Spinal cord (tissue), 10 donors: ENCODE results near the gene SHISA4. TPM values are rescaled to one million over a fixed set of nuclear protein-coding genes. Genes with fewer than 3 reads are reported as not detected.

Source experiments
- DNase-seq, 6 donors: peaks; one replicate each; pipeline versions ENCODE4 v3.0.0 to v3.0.0-alpha.2; 2013 to 2015; ENCODE audit warnings: low spot score in 6 of 6, low read depth in 4 of 6
- H3K27ac ChIP-seq: one replicate; pipeline ENCODE4 v1.5.1; 2013; ENCODE audit warnings: low read depth, low read length, control low read depth
- H3K27me3 ChIP-seq: one replicate; pipeline ENCODE4 v1.6.1; 2013; ENCODE audit warnings: low read length; ENCODE audit not compliant: control insufficient read depth, insufficient read depth
- H3K36me3 ChIP-seq: one replicate; pipeline ENCODE4 v1.6.1; 2013; ENCODE audit warnings: low read length; ENCODE audit not compliant: control insufficient read depth, insufficient read depth
- H3K4me1 ChIP-seq: one replicate; pipeline ENCODE4 v1.6.1; 2013; ENCODE audit warnings: low read length; ENCODE audit not compliant: control insufficient read depth, insufficient read depth
- H3K4me3 ChIP-seq: one replicate; pipeline ENCODE4 v1.5.1; 2013; ENCODE audit warnings: low read depth, low read length, control low read depth
- H3K9me3 ChIP-seq: one replicate; pipeline ENCODE4 v1.6.1; 2013; ENCODE audit warnings: low read length; ENCODE audit not compliant: control insufficient read depth, insufficient read depth
- WGBS: methylation state at CpG from one replicate; pipeline ENCODE4 v1.1.5; 2013; ENCODE audit warnings: missing lambda C conversion rate; ENCODE audit not compliant: insufficient coverage; 5-methylcytosine and 5-hydroxymethylcytosine counted together
- polyA plus RNA-seq, 2 donors: library from polyadenylated mRNA; unstranded; fragments of 120-200 nt; gene quantifications; one replicate each; pipeline ENCODE4 v1.2.1, GENCODE V29; 2013; ENCODE audit not compliant: insufficient read length in 2 of 2
- total RNA-seq, 2 donors: library from RNA; depleted of rRNA in 1 of 2; stranded (reverse); fragments of 120-200 nt in 1 of 2; fragments of >200 nt in 1 of 2; gene quantifications; one replicate each; pipeline versions ENCODE4 v1.2.3 to v1.2.4, GENCODE V29; 2013 to 2014
- donor health status: healthy.

SHISA4 gene
- total and polyA plus RNA-seq, 4 donors = 53.2 to 198 (median 128) TPM

DNA sequence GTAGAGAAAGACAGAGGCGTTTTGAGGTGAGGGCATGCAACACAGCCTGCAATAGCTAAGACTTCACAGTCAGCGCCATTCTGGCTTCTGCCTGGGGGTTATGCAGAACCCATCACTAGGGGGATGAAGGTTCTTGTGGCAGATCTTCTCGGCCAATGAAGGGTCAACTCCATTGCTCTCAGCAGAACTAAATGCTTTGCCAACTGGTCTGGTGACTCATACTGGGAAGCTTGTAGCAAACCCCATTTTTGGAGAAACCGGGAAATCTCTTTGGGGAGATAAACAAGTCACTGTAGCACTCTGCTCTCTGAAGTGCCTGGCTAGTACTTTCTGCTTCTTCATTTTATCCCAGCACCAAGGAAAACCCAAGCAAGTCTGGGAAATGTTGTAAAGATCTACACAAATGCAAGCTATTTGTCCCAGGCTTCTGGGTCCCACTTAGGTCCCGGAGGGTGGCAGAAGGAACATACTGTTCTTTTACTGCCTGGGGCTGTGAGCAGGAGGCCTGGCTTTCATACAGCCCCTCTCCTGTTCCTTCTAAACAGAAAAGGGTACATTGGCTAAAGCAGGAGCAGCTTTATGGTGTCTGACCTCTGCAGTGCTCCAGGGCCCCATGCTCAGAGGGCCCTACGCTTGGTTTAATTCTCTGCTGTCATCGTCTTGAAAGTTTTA lies 28.8 kb downstream of the SHISA4 start:
- 81% methylated on average over 5 of the region's 7 CpGs for WGBS

DNA sequence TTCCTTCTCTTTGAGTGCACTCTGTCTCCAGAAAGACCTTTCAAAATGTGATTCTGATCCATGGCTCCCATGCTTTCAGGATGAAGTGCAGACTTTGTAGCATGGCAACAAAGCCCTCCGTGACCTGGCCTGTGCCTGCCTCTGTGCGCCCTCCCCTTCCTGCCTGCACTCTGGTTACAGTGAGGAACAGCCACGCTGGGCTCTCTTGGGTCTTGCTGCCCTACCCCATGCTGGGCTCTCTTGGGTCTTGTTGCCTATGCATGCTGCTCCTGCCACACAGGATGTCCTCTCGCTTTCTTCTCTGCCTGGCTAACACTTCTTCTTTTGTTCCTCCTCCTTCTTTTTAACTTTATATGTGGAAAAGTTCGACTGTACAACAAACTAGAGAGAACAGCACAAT lies 29.6 kb downstream of the SHISA4 start:
- Histone ChIP-seq H3K27me3 (no peaks in the 10 kb centered on the region), H3K9me3 (no peaks in the 10 kb centered on the region), H3K4me3 (no peak overlapping the region), H3K27ac (no peak overlapping the region), H3K36me3 (no peaks in the 10 kb centered on the region), H3K4me1 (peaks cover 12% of the 10 kb centered on the region)
- 93% methylated on average over 5 of the region's 5 CpGs for WGBS
- DNase-seq = no peak

More for the DNA sequence above, 28.8 kb downstream of the SHISA4 start:
- Histone ChIP-seq H3K9me3 (no peaks in the 10 kb centered on the region), H3K27me3 (no peaks in the 10 kb centered on the region), H3K36me3 (no peaks in the 10 kb centered on the region), H3K4me3 (no peak overlapping the region), H3K4me1 (peaks cover 12% of the 10 kb centered on the region), H3K27ac (no peak overlapping the region)
- DNase-seq = no peak

DNA sequence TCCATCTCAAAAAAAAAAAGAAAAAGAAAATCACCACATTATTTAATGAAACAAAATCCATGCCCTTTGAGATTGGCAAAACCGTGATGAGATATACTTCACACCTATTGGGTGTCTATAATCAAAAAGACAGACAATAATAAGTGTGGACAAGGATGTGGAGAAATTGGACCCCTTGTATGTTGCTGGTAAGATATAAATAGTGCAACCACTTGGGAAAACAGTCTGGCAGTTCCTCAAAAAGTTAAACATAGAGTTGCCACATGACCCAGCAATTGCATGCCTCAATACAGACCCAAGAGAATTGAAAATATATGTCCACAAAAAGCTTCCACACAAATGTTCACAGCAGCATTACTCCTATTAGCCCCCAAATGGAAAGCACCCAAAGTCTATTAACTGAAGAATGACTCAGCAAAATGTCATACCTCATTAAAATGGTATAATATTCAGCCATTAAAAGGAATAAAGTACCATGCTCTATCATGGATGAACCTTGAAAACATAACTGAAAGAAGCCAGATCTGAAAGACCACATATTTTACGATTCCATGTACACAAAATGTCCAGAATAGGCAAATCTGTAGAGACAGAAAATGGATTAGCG lies 33.4 kb downstream of the SHISA4 start:
- no peak for DNase-seq
- H3K4me1 ChIP-seq = peaks cover 2% of the 10 kb centered on the region
- H3K9me3 ChIP-seq = no peaks in the 10 kb centered on the region
- H3K36me3 ChIP-seq = no peaks in the 10 kb centered on the region
- no peak overlapping the region for H3K4me3 ChIP-seq
- no peaks in the 10 kb centered on the region for H3K27me3 ChIP-seq
- H3K27ac ChIP-seq = no peak overlapping the region
- WGBS = 100% methylated on average over 1 of the region's 3 CpGs

DNA sequence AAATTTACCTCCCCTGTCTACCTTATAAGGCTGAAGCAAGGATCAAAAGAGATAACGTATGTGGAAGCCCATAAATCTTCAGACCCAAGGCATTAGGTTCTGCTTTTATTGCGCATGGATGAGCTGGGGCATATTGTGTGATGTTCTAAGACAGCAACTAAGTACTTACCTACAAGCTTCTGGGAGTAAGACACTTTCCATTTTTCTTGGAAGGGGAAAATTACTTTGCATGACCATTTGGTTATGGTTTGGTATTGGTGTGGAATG lies 36.5 kb downstream of the SHISA4 start:
- DNase-seq = no peak
- H3K4me3 ChIP-seq = no peak overlapping the region
- H3K4me1 ChIP-seq = no peaks in the 10 kb centered on the region
- H3K27ac ChIP-seq = no peak overlapping the region
- H3K27me3 ChIP-seq = no peaks in the 10 kb centered on the region
- WGBS = no CpG with 5 or more reads among the region's 2 CpGs
- H3K9me3 ChIP-seq = no peaks in the 10 kb centered on the region
- H3K36me3 ChIP-seq = no peaks in the 10 kb centered on the region

DNA sequence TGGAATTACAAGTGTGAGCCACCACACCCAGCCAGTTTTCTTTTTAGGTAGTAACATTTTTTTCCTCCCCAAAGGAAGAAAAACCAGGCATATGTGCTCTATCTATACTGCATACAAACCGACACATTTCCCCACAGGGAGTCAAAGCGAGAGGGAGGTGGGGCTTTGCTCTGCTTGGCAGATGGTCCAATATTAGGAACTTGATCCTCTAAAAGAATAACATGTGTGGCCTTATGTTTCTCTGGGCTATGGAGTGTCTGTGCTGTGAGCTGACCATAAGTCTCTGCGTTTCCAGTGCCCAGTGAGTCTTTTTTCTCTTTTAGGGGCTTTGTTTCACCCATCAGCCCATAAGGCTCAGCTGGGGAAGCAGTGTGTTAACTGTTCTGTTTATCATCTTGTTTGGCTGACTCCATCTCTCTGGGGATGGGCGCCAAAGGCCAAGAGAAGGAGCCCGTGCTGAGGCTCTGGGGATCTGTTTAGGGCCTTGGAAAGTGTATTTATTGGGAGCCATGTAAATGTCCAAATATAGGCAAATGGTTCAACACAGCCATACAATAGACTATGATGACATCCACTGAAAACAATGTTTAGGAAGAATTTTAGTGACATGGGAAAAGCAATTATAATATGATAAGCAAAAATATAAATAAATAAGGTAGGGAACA lies 37.4 kb downstream of the SHISA4 start:
- no peak overlapping the region for H3K27ac ChIP-seq
- WGBS = 58% methylated on average over 1 of the region's 5 CpGs

DNA sequence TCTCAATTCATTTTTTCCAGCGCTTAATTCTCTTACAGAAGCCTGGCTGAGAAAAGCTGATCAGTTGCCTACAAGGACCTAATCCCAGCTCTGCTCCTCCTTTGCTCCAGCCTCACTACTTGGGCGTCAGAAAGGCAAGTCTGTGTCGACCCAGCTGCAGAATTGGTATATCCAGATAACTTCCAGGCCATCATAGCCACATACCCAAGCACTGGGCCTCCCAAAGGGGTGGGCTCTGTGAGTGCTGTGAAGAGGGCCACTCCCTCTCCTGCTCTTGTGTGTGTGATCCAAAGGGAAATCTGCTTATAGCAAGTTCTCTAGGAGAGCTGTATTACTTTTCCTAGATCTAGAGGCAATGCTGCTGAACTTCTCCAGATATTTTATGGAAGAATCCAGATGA lies 39.6 kb downstream of the SHISA4 start:
- Histone ChIP-seq H3K4me1 (no peaks in the 10 kb centered on the region), H3K9me3 (no peaks in the 10 kb centered on the region), H3K27me3 (no peaks in the 10 kb centered on the region), H3K27ac (no peak overlapping the region), H3K36me3 (no peaks in the 10 kb centered on the region), H3K4me3 (no peak overlapping the region)
- 100% methylated on average over 2 of the region's 3 CpGs for WGBS
- DNase-seq = no peak

More for the DNA sequence above, 37.4 kb downstream of the SHISA4 start:
- no peak for DNase-seq
- H3K27me3 ChIP-seq = no peaks in the 10 kb centered on the region
- no peak overlapping the region for H3K4me3 ChIP-seq
- no peaks in the 10 kb centered on the region for H3K4me1 ChIP-seq
- no peaks in the 10 kb centered on the region for H3K9me3 ChIP-seq
- H3K36me3 ChIP-seq = no peaks in the 10 kb centered on the region

DNA sequence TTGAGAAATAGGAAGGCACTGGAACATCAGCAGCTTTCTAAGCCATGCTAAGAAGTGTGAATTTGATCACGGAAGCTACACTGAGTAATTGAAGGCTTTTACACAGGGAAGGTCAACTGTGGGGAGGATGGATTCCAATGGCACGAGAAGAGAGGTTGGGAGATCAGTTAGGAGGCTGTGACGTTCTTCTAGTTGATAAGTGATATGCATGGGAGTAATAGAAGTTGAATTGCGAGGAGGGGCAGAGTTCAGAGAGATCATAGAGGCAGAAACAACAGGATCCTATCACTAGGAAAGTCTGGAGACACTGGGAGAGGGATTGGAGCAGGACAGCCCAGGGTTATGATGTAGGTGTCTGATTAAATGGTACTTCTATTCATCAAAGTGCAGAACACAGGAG lies 41.4 kb downstream of the SHISA4 start:
- WGBS = 84% methylated on average over 4 of the region's 4 CpGs
- H3K9me3 ChIP-seq = no peaks in the 10 kb centered on the region
- no peak overlapping the region for H3K4me3 ChIP-seq
- H3K27ac ChIP-seq = no peak overlapping the region
- H3K27me3 ChIP-seq = no peaks in the 10 kb centered on the region
- no peaks in the 10 kb centered on the region for H3K36me3 ChIP-seq
- no peaks in the 10 kb centered on the region for H3K4me1 ChIP-seq
- no peak for DNase-seq

DNA sequence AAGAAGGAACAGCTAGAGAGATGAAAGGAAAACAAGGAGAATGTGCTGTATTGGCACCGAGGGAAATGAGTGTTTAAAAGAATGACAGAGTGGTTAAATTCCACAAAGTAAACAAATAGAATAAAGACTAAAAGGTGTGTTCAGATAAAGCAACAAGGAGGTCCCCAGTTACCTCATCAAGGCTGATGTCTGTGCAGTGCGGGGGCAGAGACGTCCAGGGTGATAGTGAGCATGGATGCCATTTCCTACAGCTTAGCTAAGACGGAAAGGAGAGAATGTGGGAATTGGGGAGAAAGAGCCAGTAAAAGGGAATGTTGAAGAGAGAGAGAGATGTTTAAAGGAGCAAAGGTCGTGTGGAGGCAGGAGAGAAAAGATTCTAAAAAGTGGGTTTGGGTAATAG lies 42.1 kb downstream of the SHISA4 start:
- Histone ChIP-seq H3K9me3 (no peaks in the 10 kb centered on the region), H3K27ac (no peak overlapping the region), H3K36me3 (no peaks in the 10 kb centered on the region), H3K4me3 (no peak overlapping the region), H3K4me1 (no peaks in the 10 kb centered on the region), H3K27me3 (no peaks in the 10 kb centered on the region)
- DNase-seq = no peak
- 83% methylated on average over 5 of the region's 5 CpGs for WGBS

DNA sequence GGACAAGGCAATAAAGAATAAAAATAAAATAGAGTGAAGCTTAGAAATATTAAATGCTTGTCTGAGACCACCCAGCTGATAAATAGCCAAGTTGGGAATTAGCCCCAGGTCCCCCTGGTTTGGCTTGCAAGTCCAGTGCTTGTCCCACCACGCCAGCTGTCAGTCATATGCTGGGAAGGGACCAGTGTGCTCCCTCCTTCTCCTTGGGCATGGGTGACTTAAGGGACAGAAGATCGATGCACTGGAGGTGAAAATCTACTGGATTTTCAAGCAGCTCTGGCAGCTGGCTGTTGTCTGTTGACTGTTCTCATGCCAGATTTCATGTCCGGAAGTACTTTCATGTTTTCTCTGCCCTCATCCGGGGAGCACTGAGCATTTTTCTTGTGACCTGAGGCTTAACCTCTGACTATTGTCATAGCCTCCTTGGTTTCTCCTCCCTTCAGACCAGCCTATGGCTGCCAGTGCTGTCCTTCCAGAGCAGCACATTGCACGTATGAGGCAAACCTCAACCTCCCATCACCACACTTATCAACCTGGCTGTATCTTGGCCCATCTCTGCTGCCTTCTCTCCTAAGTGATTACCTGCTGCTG lies 45.2 kb downstream of the SHISA4 start:
- H3K4me3 ChIP-seq = no peak overlapping the region
- peaks cover 5% of the 10 kb centered on the region for H3K4me1 ChIP-seq
- no peaks in the 10 kb centered on the region for H3K36me3 ChIP-seq
- no peak overlapping the region for H3K27ac ChIP-seq
- no peaks in the 10 kb centered on the region for H3K27me3 ChIP-seq
- DNase-seq = no peak
- H3K9me3 ChIP-seq = no peaks in the 10 kb centered on the region
- WGBS = 64% methylated on average over 5 of the region's 5 CpGs
